HTR-8/SVneo (cell line): Measurements from ENCODE around the gene PARP15.
A peak's percentile ranks its signal among the peaks of the same experiment; 100 is the strongest.
"Not testable (repeated sequence)": the region's sequence is repeated elsewhere in the genome, so short reads cannot be mapped to it uniquely, and the experiment has no call there.

Experiments
- DNase-seq: peaks from one replicate; pipeline ENCODE4 v3.0.0; 2011; ENCODE audit warnings: low spot score, mixed read lengths; ENCODE audit not compliant: insufficient read length
- FAIRE-seq: peaks from 2 replicates; lab custom pipeline; 2011; peaks lifted over from hg19 to GRCh38; lab: Jason Lieb, UNC

PARP15 gene

DNA sequence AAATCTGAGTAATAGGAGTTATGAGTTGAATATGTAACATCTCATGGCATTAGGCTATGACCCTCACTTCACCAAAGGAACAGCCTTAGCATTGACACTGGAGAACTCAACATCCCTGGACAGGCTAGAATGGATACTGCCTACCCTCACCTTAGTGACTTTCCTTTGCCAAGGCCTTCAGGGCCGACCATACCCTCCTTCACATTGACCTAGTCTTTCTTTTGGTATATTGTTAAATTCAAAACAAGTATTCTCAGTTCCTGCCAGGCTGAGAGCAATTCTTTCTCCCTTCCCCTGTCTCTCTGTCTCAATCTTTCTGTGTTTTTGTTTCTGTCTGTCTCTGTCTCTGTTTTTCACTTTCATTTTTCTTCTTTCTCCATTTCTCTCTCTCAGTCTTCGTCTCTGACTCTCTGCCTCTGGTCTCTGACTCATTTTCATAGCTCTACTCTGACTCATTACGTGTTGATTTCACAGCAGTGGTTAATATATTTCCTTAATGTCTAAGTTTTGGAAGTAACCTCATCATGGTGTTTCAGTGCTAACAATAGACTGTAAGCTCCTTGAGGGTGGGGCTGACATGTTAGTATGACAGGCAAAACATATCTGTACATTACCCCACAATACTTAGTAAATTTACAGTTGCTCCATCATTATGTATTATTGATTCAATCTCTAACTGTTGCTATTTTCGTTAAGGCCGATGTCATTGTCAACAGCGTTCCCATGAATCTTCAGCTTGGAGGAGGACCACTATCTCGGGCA, 32.5 kb downstream of the PARP15 start:
- FAIRE-seq (no peak), DNase-seq (peak; percentile 59)

- FAIRE-seq, result no peak
- DNase-seq, result no peak
Measured at GRCh38 chr3:122612696-122613095, 35.2 kb downstream of the PARP15 start.

DNA sequence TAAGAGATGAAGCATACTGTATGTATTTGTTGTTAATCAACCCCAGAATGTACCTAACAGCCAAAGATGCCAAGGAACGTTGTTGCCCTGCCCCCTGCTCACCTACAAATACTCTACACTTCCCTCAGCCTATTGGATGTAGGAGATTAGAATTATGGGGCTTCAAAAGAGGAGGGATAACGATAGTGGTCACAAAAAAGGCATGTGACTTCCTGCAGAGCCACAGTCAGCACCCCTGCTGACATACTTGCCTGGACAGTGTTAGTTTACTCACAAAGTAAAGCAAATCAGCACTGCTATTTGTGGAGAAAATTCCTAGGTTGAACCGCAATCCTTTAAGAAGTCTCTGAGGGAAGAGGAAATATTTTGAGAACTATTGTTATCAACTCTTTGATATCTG, 37.9 kb downstream of the PARP15 start:
- DNase-seq (no peak), FAIRE-seq (no peak)

- DNase-seq, result no peak
- FAIRE-seq, result no peak
Measured at GRCh38 chr3:122618614-122619013, 41.2 kb downstream of the PARP15 start.

DNA sequence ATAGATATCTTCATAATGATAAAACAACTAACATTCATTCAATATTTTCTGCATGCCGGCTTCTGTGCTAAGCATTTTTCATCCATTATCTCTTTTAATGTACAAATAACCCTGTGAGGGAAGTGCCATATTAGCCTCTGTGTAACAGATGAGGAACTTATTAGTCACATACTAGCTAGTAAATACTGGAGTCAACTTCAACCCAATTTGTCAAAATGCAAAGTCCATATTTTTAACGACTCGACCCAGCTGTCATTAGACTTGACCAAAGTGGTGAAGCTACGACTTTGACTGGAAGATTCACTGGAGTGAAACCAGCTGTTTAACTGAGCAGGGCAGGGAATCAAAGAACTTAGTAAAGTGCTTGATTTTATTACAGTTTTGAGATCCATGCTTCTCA, 41.6 kb downstream of the PARP15 start:
- FAIRE-seq (no peak), DNase-seq (no peak)

- FAIRE-seq (no peak), DNase-seq (no peak)
Measured at GRCh38 chr3:122620399-122620798, 42.9 kb downstream of the PARP15 start.

DNA sequence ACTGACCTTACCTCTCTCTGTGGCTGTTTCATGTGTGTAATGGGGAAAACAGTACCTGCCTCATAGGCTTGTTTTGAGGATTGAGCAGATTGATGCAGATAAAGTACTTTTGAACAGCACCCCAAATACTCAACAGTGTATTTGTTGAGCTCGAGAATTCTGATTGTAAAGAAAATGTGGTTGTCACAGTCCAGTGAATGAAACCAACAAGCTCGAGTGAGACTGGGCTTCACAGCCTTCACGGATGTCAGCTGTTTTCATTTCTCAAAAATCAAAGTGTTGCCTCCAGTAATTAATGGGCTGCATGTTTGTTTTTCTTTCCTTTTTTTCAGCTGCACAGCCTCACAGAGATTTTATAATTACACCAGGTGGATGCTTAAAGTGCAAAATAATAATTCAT, 43.7 kb downstream of the PARP15 start:
- FAIRE-seq, result no peak
- DNase-seq, result no peak

DNA sequence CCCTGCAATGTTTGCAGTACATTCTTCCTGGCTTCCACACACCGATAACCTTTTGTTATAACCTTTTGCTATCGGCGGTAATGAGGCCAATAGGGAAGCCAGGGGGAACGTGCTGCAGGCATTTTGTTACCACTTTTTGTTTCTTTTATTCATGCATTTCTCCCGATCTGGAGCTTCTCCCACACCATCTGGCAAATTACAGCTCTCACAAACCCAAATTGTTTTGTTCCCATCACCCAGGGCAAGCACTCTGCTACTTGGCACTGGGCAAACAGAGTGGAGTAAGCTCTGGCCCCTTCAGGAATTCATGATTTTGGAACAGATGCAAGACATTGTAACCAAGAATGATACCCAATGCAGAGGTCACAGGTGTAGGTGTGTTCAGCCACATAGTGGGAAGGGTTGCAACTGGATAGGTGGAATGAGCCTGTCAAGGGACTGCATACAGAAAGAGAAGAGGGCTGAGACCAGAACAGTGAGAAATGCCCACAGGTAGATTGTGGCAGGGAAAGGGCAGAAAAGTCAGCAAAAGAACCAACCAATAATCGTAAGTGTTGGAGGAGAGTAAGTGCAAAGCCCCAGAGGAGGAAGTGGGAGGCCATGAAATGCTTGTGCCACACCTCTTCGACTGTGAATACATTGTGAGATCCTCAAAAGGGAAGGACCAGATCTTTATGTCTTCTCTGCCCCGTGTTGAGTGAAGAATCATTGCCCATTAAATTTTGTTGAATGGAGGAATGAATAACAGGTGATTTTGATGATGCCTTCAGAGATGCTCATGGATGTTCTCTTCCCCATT, 45.8 kb downstream of the PARP15 start:
- DNase-seq (no peak), FAIRE-seq (no peak)

DNA sequence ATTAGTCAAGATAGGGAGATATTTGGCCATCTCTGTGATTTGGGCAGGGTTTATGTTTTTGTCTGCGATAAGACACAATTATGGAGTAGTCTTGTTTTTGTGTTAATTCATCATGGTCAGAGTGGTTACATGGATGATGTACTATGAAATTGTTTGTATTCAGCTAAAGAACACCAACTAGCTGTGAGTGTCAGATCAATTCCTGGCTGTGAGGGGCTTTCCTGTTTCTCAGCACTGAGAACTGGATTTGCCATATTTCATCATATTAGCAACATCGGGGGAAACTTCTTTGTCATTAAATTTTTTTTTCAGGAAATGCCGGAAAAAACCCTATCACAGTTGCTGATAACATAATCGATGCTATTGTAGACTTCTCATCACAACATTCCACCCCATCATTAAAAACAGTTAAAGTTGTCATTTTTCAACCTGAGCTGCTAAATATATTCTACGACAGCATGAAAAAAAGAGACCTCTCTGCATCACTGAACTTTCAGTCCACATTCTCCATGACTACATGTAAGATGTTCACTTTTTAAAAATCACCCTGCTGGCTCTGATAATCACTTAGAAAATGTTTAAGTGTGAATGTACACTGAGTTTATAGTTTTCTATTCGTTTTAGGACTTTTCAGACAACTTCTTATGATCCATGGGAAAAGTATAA, 49.2 kb downstream of the PARP15 start:
- FAIRE-seq (no peak), DNase-seq (no peak)

DNA sequence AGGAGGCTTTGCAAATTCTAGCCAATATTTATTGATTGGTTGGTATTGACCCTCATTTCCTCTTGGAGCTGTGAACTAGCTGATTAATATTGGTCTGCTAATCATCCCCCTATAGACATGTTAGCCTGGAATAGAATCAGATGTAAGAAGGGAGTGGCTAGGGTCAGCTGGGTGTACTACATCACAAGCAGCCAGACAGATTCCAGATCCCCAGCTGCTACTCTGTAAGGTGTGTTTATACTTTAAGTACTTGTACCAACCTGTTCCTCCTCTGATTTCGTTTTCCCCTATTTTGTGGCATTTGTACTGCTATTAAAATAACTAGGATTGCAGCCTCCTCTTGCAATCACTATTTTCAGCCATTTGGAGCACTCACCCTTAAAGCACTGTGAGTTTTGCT, 49.9 kb downstream of the PARP15 start:
- FAIRE-seq (no peak), DNase-seq (no peak)

DNA sequence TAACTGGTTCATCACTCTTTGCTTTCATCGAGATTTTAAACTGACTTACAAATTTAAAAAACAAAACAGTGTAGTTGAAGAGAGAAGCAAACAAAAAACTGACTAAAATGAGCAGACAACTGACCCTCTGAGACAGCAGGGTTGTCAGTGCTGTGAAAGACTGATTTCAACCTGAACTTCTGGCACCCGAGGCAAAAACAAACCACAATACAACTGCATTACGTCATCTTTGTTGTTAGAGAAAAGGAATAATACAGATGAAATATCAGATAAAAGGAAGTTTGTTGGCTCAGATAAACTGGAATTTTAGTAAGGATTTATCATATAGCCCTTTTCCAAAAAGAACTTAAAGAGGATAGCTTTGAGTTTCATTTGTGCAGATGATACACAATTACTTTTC, 51.1 kb downstream of the PARP15 start:
- no peak for FAIRE-seq
- peak; percentile 31 for DNase-seq

DNA sequence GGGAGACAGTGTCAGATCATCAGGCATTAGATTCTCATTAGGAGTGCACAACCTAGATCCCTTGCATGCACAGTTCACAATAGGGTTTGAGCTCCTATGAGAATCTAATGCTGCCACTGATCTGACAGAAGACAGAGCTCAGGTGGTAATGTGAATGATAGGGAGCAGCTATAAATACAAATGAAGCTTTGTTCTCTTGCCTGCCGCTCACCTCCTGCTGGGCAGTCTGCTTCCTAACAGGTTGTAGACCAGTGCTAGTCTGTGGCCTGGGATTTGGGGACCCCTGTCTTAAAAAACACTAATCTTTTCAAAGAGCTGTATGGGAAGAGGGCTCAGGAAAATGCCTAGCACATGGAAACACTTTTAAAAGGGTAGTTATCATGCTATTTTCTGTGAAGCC, 52.3 kb downstream of the PARP15 start:
- DNase-seq, result no peak
- FAIRE-seq, result no peak

GRCh38 chr3:122635789-122636188, 58.3 kb downstream of the PARP15 start:
- DNase-seq (peak; percentile 17), FAIRE-seq (no peak)

- FAIRE-seq, result no peak
- no peak for DNase-seq
Measured at GRCh38 chr3:122636697-122637096, 59.2 kb downstream of the PARP15 start.

DNA sequence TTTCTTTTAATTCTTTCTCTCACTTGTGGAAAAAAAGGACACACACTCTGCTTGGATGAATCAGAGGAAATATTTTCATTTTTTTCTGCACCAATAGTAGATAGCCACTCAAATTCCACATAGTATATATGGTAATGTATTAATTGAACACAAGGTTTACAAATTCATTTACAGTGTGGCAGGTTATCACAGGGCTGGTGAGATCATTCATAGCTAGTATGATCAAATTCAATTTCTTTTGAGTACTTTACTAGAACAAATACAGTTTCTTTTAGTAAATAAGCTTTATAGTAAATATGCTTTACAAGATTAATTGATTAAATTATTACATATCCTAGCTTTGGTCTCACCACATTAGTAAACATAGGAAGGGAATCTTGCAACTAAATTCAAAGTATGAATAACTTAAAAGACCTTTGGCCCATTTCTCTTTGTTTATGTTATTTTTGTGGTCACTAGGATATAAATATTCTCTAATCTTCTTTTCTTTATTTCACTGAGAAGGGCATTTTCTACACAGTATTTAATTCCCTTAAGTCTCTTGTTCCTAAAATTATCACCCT, 63.1 kb downstream of the PARP15 start:
- FAIRE-seq, result no peak
- DNase-seq, result no peak

GRCh38 chr3:122642935-122643334, 65.5 kb downstream of the PARP15 start:
- FAIRE-seq (no peak), DNase-seq (no peak)

DNA sequence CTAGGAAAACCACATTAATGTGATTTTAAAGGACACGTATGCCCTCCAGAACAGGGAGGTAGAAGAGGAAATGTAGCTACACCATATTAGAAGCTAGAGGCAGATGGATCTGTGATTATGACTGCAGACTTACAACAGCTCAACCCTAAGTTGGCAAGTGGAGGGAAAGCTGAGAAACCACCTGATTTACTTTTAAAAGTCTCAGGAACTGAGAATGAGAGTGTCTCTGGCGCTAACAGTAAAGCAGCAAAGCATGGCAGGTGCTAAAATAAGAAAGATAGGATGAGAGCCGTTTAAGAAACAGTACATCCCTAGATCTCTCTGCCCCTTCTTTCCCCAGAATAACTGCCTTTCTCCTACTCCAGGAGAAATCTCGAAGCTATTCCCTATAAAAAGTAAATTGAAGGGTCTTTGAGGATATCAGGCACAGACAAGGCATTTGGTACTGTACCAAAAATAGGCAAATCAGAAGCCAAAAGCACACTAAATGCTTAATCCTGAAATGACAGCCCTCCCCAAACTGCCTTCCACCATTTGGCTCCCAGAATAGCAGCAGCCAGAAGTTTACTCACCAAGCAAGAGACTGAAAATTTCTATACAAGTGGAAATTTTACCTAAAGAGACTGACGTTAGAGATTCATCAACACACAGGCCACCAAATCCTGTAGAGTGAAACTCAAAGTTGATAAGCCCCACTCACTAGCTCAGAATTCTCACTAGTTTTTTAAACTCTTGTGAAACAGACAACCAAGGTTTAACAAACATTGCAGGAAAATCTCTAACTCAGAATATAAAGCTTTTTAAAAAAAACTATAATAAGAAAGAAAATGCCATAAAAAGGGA, 68.9 kb downstream of the PARP15 start:
- DNase-seq, result no peak
- FAIRE-seq, result no peak

DNA sequence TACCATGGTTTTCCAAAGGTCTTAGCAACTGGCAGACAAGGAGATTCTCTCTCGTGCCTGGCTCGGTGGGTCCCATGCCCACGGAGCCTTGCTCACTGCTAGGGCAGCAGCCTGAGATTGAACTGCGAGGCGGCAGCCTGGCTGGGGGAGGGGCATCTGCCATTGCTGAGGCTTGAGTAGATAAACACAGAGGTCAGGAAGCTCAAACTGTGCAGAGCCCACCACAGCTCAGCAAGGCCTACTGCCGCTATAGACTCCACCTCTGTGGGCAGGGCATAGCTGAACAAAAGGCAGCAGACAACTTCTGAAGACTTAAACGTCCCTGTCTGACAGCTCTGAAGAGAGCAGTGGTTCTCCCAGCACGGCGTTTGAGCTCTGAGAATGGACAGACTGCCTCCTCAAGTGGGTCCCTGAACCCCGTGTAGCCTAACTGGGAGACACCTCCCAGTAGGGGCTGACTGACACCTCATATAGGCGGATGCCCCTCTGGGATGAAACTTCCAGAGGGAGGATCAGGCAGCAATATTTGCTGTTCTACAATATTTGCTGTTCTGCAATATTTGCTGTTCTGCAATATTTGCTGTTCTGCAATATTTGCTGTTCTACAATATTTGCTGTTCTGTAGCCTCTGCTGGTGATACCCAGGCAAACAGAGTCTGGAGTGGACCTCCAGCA, 73.9 kb downstream of the PARP15 start:
- not testable (repeated sequence) for DNase-seq, FAIRE-seq

DNA sequence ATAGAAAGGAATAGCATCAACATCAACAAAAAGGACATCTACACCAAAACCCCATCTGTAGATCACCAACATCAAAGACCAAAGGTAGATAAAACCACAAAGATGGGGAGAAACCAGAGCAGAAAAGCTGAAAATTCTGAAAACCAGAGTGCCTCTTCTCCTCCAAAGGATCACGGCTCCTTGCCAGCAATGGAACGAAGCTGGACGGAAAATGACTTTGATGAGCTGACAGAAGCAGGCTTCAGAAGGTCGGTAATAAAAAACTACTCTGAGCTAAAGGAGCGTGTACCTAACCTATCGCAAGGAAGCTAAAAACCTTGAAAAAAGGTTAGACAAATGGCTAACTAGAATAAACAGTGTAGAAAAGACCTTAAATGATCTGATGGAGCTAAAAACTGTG, 74.5 kb downstream of the PARP15 start:
- not testable (repeated sequence) for DNase-seq, FAIRE-seq
